SIG-M5 treated with dmso at 0.1 percent for 504 hours (cell line): ENCODE results near the gene ACAA1.
"Not testable (repeated sequence)": the region's sequence is repeated elsewhere in the genome, so short reads cannot be mapped to it uniquely, and the experiment has no call there.

Source experiments
- DNase-seq: peaks from one replicate; lab custom pipeline; 2025; ENCODE audit not compliant: unreplicated experiment; lab: John Stamatoyannopoulos, UW

Gene ACAA1, protein sequence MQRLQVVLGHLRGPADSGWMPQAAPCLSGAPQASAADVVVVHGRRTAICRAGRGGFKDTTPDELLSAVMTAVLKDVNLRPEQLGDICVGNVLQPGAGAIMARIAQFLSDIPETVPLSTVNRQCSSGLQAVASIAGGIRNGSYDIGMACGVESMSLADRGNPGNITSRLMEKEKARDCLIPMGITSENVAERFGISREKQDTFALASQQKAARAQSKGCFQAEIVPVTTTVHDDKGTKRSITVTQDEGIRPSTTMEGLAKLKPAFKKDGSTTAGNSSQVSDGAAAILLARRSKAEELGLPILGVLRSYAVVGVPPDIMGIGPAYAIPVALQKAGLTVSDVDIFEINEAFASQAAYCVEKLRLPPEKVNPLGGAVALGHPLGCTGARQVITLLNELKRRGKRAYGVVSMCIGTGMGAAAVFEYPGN

DNA sequence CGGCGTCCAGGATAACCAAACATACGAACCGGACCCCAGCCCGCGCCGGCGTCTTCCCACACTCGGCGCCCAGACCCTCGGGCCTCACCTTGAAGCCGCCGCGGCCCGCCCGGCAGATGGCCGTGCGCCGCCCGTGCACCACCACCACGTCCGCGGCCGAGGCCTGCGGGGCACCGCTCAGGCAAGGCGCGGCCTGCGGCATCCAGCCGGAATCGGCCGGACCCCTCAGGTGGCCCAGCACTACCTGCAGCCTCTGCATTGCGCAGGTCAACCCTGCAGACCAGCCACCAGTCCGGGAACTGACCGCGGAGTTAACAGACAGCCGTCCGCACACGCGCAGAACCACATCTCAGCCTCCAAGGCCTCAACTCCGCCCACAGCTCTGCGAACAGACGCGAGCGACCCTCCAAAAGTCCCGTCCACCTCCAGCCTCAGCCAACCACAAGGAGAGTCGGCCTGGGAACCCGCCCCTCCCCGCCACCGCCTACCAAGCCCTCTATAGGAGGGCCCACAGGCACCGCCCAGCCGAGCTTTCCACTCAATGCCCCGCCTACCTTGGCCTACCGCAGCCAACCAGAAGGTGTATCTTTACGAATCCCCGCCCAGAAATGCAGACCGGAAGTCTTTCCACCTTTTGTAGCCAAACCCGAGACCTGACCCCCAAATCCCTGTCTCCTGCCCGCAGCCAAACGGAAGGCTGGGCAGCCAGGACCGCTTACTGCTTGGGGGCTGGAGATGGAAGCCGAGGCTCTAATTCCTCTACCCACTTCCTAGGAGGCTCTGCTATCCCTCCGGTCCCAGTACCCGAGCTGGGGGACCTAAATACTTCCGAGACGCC lies at the start of gene ACAA1:
ACAA1 (minus strand) TSS at position 351 of the 838 bp plus-strand sequence; CDS start at position 259, 92 bp downstream.
- peak; percentile 99 for DNase-seq

DNA sequence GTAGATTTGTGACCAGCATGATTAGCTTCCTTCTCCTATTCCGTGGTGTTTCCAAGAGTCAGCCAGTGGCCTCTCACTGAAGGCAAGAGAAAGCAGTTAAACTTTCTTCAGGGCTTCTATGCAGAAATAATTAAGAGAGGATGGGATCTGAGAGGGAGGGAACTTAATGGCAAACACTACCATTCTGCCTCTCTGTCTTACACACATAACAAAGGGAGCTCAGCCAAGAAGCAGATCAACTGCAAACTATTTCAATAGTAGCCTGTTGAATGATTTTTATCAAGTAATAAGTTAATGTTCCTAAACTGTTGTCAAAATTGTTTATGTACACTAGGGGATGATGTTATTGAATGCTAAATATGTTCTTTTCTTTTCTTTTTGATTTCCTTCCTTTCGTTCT lies 40.3 kb upstream of the ACAA1 start:
- DNase-seq: no peak

DNA sequence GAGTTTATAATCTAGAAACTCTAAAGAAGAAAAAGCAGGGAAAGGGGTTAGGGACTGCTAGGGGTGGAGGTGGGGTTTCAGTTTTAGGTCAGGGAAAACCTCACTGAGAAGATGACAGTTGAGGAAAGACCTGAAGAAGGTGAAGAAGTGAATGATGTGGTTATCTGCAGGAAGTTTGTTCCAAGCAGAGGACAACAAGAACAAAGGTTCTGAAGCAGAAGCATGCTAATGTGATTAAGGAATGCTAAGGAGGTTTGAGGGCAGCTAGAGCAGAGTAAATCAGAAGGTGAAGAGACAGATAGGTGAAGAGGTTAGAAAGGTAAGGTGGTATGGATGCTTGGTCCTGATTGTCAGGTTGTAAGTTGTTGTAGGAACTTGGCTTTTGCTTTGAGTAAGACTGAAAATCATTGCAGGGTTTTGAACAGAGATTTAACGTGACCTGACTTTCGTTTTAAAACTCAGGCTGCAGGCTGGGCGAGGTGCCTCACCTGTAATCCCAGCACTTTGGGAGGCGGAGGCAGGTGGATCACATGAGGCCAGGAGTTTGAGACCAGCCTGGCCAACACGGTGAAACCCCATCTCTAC lies 37.0 kb upstream of the ACAA1 start:
- no peak for DNase-seq

DNA sequence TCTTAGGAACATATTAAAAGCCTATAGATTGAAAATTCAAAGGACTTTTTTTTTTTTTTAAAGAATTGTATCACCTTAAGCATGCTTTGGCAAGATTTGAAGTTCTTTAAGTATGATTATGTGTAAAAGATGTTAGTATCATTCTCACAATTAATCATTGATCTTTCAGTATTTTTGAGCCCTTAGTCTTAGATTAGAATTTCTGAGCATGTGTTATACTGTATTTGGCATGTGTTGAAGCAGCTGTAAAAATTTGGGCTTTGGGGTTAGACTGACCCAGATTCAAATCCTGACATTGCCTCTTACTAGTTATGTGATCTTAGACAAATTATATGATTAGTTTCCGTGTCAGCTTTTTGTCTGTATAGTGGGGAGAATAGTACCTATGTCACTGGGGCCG lies 34.7 kb upstream of the ACAA1 start:
- no peak for DNase-seq

DNA sequence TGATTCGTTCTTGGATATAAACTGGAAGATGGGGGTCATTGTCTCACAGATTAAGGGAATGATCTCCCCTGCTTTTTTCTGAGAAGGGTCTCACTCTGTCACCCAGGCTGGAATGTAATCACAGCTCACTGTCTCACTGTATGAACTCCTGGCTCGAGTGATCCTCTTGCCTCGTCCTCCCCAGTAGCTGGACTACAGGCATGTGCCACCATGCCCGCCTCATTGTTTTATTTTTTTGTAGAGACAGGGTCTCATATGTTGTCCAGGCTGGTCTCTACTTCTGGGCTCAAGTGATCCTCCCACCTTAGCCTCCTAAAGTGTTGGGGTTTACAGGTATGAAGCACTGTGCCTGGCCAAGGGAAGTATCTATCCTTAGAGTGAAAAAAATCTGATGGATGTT lies 33.8 kb upstream of the ACAA1 start:
- no peak for DNase-seq

DNA sequence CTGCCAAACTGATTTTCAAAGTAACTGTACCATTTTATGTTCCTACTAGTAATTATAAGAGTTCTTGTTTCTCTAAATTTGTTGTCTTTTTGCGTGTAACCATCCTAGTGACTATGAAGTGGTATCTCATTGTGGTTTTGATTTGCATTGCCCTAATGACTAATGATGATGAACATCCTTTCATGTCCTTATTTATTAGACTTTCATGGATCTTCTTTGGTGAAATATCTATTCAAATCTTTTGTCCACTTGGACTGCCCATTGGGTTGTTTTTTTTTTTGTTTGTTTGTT lies 32.0 kb upstream of the ACAA1 start:
- no peak for DNase-seq

DNA sequence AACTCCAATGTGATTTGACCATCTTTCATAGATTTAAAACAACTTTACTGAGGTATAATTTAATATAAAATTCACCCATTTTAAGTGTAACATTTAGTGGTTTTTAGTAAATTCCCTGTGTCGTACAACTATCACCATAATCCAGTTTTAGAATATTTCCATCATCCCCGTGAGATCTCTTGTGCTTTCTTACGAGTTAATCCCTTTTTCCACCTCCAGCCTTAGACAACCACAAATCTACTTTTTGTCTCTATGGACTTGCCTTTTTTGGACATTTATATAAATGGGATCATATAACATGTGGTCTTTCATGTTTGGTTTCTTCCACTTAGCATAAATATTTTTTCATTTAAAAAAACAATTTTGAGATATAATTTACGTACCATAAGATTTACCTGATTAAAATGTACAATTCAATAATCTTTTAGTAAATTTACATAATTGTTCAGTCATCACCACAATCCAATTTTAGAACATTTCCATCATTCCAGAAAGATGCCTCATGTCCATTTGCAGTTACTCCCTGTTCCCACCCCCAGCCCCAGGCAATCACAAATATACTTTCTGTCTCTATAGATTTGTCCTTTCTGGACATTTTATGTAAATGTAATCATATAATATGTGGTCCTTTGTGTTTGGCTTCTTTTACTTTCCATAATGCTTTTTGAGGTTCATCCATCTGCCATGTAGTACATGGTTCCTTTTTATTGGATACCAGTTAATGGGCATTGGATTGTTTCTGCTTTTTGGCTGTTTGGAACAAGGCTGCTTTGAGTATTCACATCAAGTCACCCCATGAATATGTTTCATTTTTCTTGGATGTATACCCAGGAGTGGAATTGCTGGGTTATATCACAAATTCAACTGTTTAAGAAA lies 31.5 kb upstream of the ACAA1 start:
- no peak for DNase-seq

DNA sequence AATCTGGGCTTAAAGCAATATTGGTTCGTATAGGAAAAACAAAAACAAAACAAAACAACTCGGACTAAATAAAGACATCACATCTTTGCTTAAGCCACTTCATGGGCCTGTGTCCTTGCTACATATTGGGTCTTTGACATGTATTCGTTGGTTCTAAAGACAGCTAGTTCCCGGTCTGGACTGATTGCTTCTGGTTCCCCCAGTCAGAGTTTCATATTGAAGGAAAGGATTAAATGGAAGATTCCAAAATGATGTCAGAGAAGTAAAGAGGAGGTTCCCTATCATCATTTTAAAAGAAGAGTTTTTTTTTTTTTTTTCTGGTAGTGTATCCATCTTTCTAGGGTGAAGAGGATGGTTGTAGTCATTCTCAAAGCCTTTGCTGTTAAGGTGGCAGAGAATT lies 30.7 kb upstream of the ACAA1 start:
- no peak for DNase-seq

DNA sequence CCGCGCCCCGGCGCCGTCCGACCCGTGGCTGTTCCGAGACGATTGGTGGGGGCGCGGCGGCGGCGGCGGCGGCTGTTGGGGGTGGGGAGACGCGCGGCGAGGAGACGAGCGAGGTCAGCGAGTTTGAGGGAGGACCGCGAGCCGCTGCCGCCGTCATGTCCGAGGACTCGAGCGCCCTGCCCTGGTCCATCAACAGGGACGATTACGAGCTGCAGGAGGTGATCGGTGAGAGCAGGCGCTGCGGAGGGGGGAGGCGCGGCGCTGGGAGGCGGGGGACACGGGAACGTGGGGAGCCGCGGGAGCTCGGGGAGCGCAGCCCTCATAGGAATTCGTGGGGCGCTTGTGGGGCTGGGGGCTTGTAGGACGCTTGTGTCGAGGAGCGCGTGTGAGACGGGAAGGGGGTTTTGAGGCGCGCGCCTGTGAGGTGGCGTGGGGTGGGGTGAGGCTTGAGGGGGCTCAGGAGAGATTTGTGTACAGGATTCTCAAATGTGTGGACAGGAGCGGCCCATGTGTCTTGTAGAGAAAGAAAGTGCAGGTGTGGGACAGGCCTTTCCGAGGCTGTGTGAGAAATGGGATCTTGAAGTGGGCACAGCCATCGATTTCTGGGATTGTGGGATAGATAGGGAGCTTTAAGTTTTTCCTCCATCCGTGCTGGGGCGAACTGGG lies 28.9 kb upstream of the ACAA1 start:
- no peak for DNase-seq

DNA sequence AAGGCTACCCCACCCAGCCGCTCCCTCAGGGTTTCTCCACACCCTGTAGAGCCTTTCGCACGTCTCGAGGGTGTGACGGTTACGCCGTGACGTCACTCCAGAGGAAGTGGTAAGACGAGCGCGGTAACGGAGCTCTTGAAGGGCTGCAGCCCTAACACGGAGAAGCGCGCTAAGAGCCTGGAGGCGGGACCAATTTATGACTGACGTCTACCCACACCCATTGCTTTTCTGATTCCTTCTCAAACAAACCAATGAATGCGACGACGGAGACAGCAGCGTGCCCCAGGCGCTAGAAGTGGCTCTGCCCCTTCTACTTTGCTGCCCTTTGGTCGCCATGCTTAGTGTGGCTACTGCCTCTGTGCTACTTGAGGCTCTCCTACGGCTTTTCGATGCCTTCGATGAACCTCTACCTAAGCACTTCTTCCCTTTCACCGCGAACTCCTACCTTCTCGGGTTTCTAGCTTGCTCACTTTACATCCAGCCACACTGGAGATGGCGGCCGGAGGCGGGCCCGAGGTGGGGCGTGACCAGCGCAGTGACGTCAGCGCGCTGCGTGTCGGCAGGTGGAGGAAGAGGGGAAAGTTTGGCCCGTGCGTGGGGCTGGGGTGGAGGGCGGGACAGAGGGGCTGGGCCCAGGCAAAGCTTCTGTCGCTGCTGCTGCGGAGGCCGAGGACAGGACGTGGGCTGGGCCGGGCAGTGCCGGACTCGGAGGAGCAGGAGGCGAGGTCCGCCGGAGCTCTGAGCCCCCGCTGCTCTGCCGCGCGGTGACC lies 28.2 kb upstream of the ACAA1 start, which contains the start of gene OXSR1:
OXSR1 (plus strand) TSS at position 586 of the 770 bp plus-strand sequence. CDS start 340 bp downstream, outside the sequence.
- peak; percentile 100 for DNase-seq

DNA sequence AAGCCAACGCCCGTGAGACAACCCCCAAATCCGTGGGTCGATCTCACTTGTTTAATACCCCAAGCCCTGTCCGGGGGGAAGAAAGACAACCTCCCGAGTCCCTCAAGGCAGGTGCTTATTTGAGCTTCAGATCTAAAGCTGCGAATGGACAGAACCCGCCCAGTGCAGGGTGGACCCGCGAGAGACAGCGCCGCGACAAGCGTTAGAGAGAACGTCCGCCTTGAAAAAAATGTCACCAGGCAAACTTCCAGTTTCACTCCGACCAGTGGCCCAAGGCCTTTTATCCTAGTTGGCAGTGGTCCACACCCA lies 27.7 kb upstream of the ACAA1 start:
- no peak for DNase-seq

DNA sequence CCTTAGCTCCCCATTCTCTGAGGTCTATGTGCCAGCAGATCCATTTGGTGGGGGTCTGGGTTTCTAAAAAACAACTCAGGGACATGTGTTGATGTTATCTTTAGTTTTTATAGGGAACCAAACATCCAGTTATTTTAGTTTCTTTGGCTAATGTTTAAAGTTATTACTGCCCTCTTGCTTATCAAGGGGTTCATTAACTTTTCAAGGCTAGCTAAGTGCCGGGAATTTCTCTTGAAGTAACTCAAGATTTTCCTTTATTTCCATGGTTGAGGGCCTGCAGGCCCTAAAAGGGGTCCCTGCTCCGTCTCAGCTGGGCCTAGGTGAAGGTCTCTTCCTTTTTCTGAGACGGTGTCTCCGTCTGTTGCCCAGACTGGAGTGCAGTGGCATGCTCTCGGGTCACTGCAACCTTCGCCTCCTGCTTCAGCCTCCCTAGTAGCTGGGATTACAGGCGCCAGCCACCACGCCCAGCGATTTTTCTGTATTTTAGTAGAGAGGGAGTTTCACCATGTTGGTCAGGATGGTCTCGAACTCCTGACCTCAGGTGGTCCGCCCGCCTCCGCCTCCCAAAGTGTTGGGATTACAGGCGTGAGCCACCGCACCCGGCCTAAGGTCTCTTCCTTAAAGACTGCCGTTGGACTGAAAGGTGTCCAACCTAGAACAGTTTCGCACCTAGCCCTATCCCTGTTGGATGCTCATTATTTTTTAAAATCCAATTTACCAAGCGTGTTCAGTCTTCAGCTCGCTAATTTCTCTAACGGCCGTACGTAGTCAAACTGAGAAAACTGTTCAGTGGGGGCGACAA lies 27.1 kb upstream of the ACAA1 start:
- no peak for DNase-seq

DNA sequence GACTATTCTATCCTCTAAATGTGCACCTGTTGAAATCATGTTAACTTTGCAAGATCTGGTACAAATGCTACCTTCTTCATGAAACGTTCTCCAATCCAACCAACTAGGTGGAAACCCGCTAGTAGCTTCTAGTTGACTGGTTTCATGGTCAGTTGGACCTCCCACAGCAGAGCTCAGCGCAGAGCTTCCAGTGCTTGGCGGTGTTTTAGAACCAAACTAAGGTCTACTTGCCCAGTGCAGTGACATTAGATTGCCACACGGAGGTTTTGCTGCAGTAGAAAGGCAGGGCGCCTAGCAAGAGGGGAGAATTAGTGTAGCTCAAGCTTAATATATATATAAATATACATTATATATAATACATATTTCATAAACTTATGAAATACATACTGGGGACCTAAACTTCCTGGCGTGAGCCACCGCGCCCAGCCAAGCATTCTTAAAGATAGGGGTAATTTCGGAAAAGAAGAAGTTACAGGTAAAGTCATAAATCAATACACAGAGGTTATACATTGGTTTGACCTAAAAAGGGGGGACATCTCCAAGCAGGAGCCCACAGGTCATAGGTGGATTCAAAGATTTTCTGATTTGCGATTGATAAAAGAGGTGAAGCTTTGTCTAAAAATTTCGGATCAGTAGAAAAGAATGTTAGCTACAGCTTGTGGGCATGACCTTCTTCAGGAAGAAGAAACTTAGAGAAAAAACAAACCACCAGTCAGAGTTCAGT lies 26.4 kb upstream of the ACAA1 start:
- peak; percentile 36 for DNase-seq

DNA sequence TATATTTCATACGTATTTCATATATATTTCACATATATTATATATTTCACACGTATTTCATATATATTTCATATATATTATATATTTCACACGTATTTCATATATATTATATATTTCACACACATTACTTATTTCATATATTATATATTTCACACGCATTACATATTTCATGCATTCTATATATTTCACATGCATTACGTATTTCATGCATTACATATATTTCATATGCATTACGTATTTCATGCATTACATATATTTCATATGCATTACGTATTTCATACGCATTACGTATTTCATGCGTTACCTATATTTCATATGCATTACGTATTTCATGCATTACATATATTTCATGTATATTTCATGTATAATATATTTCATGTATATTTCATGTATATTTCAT lies 23.8 kb upstream of the ACAA1 start:
- DNase-seq: not testable (repeated sequence)

DNA sequence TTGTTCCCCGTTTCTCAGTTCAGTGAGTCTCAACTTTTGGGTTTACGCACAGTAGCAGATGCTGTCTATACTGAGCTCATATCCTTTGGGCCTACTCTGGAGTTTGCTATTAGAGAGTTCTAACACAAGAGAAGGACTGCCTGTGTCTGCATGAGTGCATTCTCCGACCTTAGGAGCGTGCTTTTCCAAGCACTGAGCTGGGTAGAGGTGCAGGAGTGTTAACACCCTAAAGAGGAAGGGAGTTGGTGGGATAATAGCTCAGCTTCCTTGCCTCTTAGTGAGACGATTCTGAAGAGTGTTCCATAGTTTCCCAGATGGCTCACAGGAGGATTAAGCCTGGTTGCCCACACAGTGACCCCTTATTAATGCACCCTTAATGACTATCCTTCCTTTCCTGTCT lies 21.5 kb upstream of the ACAA1 start:
- no peak for DNase-seq

DNA sequence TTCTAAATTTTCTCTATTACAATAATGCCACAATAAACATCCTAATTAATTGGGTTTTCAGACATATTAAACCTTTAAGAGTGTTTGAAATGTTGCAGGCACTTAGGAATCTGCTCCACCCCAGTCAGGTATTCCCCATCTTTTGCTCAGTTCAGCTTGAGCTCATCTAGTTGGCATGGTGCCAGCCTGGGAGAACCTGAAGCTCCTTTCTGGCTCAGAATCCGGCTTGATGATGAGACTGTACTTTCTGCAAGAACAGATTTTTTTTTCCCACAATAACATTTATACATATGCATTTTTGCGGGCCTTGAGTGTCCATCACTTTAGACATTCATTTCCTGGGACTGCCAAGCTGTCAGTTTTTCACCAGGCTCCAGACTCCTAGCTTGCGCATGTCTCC lies 20.7 kb upstream of the ACAA1 start:
- DNase-seq: no peak

DNA sequence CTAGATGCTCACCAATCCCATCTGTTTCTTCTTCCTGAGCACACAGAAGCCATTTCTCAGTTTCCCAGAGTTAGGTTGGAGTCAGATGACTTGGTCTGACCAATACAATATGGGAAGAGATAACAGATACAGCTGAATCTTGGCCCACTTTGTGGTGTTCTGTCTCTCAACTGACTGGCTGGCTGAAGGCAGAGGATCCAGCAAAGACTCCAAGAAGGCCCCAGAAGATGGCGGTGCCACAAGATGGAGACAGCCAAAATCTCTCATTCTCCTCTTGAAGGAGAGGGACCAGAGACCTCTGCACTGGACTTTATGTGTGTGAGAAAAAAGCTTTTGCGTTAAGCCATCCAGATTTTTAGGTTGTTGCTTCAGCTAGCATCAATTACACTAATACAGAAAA lies 20.2 kb upstream of the ACAA1 start:
- DNase-seq: no peak

DNA sequence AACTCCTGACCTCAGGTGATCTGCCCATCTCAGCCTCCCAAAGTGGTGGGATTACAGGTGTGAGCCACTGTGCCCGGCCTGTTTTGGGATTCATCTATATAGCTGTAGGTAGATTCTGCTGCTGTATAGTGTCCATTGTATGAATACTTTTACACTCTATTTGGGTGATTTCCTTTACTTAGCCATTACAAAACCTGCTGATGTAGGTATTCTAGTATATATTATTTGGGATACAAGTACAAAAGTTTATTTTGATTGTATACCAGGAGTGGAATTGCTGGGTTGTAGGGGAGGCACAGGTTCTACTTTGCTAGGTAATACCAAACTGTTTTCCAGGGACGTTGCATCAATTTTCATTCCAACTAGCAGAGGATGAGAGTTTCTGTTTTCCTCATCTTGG lies 18.9 kb upstream of the ACAA1 start:
- no peak for DNase-seq
